Panc1 (cell line): ENCODE measurements around the gene TOLLIP.

Experiments used
- POLR2AphosphoS5 ChIP-seq: IDR thresholded peaks from 2 replicates; pipeline ENCODE4 v1.6.1; 2012; ENCODE audit warnings: mild to moderate bottlenecking, low read depth, low read length, moderate library complexity
- SIN3A ChIP-seq: IDR thresholded peaks from 2 replicates; pipeline ENCODE4 v1.6.1; 2012; ENCODE audit warnings: low read depth, mild to moderate bottlenecking, low read length, moderate library complexity, borderline replicate concordance; ENCODE audit not compliant: insufficient read depth
- TCF7L2 ChIP-seq: IDR thresholded peaks from 2 replicates; pipeline ENCODE4 v1.6.1; 2011; ENCODE audit warnings: mild to moderate bottlenecking, low read depth, low read length, inconsistent platforms
- TF ChIP-seq, protein P1 (sequence below): fragments of 450-650 bp; IDR thresholded peaks from 2 replicates; pipeline ENCODE4 v1.5.1; 2017; ENCODE audit warnings: mild to moderate bottlenecking
- TF ChIP-seq, protein P2 (sequence below), 2 experiments: IDR thresholded peaks; 2 replicates each; pipeline ENCODE4 v1.6.1; 2011 to 2012; ENCODE audit warnings: low read depth in 2 of 2, control low read depth in 1 of 2, low read length in 1 of 2, mild to moderate bottlenecking in 1 of 2, moderate library complexity in 1 of 2; ENCODE audit not compliant: insufficient read depth in 1 of 2

DNA sequence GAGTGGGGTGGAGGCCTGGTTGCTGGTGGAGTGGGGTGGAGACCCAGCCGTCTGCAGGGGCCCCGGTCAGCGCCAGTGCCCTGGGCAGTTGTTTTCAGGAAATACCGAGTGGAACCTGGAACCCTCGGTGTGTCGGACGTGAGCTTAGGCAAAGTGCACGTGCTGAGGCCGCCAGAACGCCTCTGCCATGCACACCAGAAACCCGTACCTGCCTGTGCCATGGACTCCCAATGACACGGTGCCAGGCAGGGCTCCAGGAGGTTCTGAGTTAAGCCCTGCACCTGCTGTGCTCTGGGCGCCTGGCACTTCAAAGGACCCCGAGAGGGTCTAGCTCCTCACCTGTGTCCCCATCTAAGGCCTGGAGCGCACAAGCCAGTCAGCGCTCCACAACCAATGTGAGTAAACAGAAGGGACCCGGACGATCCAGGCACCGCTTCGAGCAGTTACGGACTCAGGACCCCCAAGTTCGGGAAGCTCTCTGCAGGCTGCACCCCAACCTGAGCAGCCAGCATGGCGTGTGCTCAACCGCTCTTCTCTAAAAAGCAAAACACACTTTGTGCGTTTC, 12.3 kb downstream of the TOLLIP start:
- TF ChIP-seq, protein P1, sequence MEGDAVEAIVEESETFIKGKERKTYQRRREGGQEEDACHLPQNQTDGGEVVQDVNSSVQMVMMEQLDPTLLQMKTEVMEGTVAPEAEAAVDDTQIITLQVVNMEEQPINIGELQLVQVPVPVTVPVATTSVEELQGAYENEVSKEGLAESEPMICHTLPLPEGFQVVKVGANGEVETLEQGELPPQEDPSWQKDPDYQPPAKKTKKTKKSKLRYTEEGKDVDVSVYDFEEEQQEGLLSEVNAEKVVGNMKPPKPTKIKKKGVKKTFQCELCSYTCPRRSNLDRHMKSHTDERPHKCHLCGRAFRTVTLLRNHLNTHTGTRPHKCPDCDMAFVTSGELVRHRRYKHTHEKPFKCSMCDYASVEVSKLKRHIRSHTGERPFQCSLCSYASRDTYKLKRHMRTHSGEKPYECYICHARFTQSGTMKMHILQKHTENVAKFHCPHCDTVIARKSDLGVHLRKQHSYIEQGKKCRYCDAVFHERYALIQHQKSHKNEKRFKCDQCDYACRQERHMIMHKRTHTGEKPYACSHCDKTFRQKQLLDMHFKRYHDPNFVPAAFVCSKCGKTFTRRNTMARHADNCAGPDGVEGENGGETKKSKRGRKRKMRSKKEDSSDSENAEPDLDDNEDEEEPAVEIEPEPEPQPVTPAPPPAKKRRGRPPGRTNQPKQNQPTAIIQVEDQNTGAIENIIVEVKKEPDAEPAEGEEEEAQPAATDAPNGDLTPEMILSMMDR = no peak
- TF ChIP-seq TCF7L2 = no peak
- no peak for TF ChIP-seq POLR2AphosphoS5
- TF ChIP-seq SIN3A = no peak
- TF ChIP-seq, protein P2, sequence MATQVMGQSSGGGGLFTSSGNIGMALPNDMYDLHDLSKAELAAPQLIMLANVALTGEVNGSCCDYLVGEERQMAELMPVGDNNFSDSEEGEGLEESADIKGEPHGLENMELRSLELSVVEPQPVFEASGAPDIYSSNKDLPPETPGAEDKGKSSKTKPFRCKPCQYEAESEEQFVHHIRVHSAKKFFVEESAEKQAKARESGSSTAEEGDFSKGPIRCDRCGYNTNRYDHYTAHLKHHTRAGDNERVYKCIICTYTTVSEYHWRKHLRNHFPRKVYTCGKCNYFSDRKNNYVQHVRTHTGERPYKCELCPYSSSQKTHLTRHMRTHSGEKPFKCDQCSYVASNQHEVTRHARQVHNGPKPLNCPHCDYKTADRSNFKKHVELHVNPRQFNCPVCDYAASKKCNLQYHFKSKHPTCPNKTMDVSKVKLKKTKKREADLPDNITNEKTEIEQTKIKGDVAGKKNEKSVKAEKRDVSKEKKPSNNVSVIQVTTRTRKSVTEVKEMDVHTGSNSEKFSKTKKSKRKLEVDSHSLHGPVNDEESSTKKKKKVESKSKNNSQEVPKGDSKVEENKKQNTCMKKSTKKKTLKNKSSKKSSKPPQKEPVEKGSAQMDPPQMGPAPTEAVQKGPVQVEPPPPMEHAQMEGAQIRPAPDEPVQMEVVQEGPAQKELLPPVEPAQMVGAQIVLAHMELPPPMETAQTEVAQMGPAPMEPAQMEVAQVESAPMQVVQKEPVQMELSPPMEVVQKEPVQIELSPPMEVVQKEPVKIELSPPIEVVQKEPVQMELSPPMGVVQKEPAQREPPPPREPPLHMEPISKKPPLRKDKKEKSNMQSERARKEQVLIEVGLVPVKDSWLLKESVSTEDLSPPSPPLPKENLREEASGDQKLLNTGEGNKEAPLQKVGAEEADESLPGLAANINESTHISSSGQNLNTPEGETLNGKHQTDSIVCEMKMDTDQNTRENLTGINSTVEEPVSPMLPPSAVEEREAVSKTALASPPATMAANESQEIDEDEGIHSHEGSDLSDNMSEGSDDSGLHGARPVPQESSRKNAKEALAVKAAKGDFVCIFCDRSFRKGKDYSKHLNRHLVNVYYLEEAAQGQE (IDR thresholded peaks at IDR 0.05; ENCODE audit: insufficient read depth in 1 of 2, low read depth in 2 of 2, low read length in 1 of 2) = no peak
